Kidney capillary endothelial cell (primary cell): ENCODE results near the gene NFE2L1.

Experiments
- DNase-seq: peaks from one replicate; pipeline ENCODE4 v3.0.0-alpha.2; 2018; ENCODE audit warnings: low spot score

NFE2L1 gene

DNA sequence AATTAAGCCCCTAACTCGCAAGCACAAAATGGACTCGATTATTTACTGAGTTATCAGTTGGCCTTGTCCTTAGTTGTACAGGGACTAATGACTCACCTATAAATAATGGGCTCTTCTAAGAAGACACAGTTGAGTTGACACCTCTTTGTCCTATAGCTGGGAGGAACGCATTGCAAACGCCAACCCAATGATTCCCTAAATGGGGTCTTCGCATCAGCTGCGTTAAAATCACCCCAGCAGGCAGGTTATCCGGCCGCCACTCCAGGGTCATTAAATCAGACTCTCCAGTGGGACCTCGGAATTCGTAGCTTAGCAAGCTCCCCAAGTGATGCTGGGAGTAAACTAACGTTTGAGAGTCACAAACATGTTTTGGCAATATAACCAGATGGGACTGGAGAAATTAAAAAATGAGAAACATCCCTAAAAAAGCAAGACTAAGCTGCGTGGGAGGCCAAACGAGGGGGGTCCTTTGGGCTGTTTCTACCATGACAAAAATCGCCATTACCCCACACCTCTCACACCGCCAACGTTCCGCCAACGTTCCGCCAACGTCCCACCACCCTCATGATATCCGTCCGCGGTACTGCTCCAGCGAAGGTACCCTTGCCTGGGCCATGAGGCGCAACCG lies 932 bp upstream of the NFE2L1 start:
- DNase-seq = no peak

- peak; percentile 86 for DNase-seq
Observed at GRCh38 chr17:48048384-48049126, 396 bp downstream of the NFE2L1 start.

GRCh38 chr17:48051283-48051682 lies 3.1 kb downstream of the NFE2L1 start:
- no peak for DNase-seq

DNA sequence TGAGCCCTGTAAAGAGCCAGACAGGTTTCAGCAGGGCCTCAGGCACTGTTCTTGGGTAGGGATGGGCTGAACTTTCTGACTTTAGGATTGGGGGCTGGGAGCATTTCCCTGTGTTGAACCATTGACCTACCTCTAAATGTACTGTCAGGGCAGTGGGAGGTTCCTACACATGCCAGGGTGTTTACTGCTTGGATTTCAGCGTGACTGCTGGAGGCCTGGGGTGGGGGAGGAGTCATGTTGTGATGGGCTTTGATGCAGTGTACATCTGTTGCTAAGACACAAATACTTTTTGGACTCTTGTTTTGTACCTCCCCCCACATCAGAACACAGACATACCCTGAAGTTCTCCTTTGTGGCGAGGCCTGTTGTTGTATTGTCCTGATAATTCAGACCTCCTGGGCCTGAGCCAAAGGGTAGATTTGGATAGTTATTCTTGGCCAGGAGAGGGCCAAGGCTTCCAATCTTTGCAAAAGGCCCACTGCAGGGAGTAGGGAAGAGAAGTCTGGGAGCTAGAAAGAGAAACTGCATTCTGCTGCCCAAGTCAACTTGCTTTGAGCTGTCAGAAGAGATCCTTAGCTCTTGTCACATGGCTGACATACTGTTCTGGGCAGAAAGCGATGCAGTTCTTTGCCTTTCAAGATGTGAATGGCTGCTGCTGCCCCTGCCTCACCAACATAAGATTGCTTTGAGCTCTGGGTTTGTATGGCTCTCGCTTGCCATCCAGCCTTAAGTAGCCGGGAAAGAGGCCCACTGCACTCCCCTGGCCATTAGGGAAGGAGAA lies 3.7 kb downstream of the NFE2L1 start:
- DNase-seq = no peak

DNA sequence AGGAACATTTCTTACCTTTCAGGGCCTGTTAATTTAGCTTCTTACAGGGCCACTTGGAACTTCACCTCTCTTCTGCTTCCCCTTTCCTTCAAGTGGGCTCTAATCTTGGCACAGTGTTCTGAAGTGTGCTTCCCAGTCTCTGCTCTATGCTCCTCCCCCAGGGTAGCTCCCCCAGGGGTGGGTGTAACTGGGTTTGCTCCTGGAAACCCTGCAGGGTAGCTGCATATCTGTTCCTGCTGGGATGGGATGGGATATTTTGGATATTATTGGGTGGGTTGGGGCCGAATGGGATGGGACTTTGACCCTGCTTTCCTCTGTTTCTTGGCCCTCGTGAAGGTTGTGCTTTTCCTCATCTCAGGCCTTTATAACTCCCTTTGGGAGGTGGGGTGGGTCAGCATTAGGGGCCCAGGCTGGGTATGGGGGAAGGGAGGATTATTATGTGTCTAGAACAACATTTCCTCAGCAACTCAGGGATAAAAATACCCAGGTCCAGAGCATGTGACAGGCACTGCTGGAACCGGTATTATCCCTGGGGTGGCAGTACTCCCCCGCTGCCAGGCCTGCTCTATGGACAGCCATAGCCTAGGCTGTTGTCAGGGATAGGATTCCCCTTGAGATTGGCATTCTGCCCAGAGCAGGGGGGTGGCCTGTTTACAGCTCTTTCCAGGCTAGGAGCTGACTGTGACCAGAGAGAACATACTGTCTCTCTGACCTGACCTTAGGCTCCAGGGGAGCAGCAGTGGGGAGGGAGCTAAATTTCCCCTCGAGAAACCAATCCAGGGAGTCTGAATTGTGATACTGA lies 5.0 kb downstream of the NFE2L1 start:
- DNase-seq = no peak

DNA sequence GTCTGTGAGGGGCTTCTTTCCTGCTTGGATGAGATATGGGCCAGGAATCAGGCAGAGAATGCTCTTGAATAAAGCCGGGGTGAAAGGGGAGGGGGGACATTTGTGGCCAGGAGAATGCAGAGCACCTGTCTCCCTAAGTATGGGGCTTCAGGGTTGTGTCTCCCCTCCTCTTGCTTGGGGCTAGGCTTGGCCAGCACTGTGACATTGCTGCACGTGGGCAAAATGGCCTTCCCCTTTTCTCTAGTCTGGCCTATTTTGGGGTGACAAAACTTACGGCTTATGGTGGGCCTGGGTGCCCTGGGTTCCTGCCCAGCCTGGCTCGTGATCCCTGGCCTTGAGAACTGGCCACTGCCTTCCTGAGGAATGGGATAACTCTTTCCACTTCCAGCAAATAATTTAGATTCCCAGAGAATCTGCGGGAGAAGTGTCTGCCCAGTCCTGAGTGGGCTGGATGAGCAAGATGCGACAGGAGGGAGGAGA lies 5.6 kb downstream of the NFE2L1 start:
- no peak for DNase-seq

- no peak for DNase-seq
Observed at GRCh38 chr17:48054238-48055185, 6.4 kb downstream of the NFE2L1 start.

DNA sequence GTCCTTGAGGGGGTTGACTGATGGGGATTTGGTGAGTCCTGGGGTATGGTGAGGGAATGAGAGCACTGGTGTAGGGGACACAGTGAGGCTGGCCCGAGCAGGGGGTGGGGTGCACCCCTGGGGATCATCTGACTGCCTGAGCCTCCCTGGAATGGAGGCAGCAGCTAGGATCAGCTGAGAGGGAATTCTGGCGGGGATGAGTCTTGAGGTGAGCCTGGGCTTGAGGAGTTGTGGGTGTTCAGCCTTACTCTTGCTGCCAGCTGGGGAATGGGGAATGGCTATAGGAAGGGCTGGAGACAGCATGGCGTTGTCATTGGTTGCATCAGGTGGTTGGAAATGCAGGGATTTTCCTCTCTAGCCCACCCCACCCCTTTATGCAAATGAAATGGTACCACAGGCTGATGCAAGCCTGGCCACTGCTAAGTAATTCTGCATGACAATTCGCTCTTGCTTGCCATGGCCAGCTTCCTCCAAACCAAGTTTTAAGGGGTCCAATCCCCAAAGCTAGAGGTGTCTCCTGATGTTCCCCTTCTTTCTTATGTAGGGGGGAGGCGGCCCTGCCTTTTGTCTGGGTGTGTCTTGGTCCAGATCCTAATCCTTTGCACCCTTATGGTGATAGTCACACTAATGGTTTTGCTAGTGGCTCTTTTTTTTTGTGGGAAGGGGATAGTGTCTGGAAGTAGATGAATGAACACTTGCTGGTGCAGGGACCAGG lies 7.5 kb downstream of the NFE2L1 start:
- no peak for DNase-seq

DNA sequence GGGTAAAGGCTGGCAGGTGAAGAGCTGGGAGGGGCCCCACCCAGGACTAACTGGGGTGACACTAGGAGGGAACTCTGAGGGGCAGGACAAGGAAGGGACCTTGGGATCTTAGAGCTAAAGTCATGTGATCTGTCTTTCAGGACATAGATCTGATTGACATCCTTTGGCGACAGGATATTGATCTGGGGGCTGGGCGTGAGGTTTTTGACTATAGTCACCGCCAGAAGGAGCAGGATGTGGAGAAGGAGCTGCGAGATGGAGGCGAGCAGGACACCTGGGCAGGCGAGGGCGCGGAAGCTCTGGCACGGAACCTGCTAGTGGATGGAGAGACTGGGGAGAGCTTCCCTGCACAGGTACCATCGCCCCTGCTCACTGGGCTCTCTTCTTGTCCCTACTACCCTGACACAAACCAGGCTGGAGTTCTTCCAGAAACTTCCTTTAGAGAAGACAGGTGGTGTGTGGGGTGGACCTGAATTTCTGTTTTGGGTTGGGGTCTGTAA lies 8.1 kb downstream of the NFE2L1 start:
- no peak for DNase-seq

- no peak for DNase-seq
Observed at GRCh38 chr17:48056879-48057278, 8.7 kb downstream of the NFE2L1 start.

DNA sequence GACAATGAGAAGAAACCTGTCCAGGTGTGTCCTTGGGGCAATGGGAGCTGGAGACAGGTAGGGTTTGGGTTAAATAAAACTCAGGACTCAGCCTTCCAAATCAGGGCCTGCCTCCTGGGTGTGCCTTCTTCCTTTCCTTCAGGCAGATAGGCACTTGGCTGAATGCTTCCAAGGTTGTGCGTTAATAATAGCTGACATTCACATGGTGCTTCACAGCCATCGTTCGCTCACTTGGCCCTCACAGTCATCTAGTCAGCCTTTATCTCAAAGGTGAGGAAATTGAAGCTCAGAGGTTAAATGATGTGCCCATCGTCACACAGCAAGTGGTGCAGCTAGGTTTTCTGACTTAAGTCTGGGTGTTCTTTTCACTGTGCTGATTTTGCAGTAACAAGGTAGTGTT lies 9.5 kb downstream of the NFE2L1 start:
- no peak for DNase-seq

DNA sequence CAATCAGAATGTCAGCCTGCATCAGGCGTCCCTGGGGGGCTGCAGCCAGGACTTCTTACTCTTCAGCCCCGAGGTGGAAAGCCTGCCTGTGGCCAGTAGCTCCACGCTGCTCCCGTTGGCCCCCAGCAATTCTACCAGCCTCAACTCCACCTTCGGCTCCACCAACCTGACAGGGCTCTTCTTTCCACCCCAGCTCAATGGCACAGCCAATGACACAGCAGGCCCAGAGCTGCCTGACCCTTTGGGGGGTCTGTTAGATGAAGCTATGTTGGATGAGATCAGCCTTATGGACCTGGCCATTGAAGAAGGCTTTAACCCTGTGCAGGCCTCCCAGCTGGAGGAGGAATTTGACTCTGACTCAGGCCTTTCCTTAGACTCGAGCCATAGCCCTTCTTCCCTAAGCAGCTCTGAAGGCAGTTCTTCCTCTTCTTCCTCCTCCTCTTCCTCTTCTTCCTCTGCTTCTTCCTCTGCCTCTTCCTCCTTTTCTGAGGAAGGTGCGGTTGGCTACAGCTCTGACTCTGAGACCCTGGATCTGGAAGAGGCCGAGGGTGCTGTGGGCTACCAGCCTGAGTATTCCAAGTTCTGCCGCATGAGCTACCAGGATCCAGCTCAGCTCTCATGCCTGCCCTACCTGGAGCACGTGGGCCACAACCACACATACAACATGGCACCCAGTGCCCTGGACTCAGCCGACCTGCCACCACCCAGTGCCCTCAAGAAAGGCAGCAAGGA lies 10.4 kb downstream of the NFE2L1 start:
- DNase-seq = no peak

DNA sequence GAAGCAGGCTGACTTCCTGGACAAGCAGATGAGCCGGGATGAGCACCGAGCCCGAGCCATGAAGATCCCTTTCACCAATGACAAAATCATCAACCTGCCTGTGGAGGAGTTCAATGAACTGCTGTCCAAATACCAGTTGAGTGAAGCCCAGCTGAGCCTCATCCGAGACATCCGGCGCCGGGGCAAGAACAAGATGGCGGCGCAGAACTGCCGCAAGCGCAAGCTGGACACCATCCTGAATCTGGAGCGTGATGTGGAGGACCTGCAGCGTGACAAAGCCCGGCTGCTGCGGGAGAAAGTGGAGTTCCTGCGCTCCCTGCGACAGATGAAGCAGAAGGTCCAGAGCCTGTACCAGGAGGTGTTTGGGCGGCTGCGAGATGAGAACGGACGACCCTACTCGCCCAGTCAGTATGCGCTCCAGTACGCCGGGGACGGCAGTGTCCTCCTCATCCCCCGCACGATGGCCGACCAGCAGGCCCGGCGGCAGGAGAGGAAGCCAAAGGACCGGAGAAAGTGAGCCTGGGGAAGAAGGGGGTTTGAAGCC lies 11.0 kb downstream of the NFE2L1 start:
- DNase-seq = no peak

DNA sequence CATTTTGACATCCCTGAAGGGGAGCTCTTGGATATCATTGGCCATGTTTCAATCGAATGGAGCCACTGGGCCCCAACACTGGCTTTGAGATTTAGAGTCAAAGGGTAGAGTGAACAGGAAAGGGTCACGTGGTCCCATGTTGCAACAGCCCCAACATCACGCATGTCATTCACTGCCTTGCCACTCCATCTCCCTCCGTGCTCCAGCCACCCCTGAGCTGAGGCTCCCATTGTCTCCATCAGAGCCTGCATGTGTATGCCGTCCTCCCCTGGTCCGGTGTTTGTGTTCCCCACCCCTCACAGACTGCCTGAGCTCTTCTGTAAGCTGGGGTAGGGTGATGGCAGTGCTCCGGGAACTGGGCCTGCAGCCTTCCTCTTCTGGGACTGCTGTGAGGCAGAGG lies 12.1 kb downstream of the NFE2L1 start:
- DNase-seq = no peak

- no peak for DNase-seq
Observed at GRCh38 chr17:48062273-48062672, 14.1 kb downstream of the NFE2L1 start.

GRCh38 chr17:48064638-48065037 lies 16.5 kb downstream of the NFE2L1 start:
- DNase-seq = no peak

DNA sequence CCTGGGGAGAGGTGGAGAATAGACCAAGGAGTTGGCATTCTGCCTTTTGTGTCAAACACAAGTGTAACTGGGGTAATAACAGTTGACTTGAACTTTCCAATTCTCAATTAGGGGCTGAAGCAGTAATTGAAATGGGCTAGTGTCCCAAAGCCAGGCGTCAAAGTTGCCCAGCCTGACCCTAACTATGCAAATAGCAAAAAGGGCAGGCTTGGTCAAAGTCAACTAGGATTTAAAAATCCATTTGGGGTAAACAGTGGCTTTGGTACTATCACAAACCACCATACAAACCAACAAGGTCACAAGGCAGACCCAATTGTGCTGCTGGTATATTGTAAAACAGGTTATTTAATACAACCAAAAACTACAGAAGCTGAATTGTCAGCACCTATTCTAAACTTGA lies 18.0 kb downstream of the NFE2L1 start:
- DNase-seq = no peak

DNA sequence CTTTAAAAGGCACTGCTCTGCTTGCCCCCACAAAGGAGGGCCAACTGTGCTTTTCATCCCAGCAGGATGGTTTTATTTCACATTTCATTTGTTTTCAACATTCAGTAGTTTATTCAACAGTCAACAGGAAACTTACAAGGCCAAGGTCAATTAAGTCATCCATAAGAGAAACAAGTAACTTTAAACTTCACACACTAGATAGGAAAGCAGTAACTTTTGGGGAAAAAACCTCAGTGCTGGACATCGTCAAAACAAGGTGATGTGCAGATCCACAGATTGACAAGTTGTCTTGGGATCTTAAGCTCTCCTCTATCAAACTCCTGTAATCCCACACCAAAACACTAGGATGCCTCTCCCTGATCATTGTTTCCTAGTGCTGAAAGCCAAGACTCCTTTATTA lies 18.5 kb downstream of the NFE2L1 start:
- no peak for DNase-seq

DNA sequence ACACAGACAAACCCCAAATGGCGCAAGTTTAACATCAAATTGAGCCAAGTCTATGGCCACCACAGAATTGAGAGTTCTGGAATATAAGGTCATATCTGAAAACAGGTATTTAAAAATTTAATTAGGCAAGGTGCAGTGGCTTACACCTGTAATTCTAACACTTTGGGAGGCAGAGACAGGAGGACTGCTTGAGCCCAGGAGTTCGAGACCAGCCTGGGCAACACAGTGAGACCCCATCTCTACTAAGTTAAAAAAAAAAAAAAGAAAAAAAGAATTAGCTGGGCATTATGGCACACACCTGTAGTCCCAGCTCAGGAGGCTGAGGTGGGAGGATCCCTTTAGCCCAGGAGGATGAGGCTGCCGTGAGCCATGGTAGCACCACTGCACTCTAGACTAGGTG lies 19.1 kb downstream of the NFE2L1 start:
- DNase-seq = no peak
